Measurements from ENCODE around the gene VPS51.
"Not testable (repeated sequence)": the region's sequence is repeated elsewhere in the genome, so short reads cannot be mapped to it uniquely, and the experiment has no call there.

The VPS51 gene

DNA sequence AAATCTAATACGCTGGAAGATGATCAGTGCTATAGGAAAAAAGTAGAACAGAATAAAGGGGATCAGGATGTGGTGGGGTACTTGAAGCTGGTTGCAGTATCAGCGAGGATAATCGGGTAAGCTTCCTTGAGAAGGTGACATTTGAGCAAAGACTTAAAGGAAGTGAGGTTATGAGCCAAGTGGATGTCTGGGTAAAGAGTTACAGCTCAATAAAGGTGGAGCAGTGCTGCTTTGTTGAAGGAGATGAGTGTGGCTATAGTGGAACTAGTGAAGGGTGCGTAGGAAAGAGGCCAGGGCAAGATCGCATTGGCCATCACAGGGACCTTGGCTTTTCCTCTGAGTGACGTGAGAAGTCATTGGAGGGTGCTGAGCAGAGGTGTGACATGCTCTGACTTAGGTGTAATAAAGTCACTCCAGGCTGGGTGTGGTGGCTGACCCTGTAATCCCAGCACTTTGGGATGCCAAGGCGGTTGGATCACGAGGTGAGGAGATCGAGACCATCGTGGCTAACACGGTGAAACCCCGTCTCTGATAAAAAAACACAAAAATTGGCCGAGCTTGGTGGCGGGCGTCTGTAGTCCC, 40.6 kb downstream of the VPS51 start:
- no peak for DNase-seq

DNA sequence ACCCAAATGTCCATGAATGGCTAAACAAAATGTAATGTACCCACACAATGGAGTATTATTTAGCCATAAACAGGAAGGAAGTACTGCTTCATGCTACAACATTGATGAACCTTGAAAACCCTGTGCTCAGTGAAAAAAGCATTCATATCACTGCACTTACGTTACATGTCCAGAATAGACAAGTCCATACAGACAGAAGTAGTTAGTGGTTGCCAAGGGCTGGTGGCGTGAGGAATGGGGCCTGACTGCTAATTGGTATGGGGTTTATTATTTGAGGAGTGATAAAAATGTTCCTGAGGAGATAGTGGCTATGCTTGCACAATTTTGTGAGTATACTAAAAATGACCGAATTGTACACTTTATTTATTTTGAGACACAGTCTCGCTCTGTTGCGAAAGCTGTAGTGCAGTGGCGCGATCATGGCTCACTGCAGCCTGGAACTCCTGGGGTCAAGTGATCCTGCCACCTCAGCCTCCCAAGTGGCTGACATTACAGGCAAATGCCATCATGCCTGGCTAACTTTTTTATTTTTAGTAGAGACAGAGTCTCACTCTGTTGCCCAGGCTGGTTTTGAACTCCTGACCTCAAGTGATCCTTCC, 46.0 kb downstream of the VPS51 start:
- DNase-seq: no peak

DNA sequence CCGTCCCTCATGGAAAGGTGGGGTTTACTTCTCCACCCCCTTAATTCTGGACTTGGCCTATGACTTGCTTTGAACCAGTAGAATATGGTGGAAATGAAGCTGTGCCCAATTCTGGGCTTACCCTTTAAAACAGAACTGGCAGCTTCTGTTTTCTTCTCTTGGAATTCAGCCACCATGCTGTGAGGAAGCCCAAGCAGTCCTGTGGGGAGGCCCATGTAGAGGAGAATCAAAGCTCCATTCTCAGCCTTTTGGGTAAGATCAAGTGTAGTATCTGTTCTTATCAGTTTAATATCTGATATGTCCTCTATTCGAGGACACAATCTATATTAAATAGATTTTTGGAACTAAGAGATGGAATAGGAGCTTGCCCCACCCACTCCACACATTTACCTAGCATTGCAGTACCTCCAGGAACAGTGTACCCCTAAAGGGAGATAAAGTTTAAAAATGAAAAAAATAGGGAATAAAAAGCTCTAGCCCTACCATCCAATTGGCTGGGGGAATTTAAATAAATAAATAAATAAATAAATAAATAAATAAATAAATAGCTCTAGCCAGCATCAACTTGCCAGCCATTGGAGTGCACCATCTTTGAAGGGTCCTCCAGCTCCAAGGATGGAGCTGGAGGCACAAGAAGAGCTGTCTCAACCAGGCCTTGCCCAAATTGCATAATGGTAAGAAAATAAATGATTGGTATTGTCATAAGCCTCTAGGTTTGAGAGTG, 51.5 kb downstream of the VPS51 start:
- DNase-seq: no peak

- no peak for DNase-seq
Observed at GRCh38 chr11:65148657-65149056, 52.6 kb downstream of the VPS51 start.

GRCh38 chr11:65150131-65150508, 54.1 kb downstream of the VPS51 start:
- not testable (repeated sequence) for DNase-seq

DNA sequence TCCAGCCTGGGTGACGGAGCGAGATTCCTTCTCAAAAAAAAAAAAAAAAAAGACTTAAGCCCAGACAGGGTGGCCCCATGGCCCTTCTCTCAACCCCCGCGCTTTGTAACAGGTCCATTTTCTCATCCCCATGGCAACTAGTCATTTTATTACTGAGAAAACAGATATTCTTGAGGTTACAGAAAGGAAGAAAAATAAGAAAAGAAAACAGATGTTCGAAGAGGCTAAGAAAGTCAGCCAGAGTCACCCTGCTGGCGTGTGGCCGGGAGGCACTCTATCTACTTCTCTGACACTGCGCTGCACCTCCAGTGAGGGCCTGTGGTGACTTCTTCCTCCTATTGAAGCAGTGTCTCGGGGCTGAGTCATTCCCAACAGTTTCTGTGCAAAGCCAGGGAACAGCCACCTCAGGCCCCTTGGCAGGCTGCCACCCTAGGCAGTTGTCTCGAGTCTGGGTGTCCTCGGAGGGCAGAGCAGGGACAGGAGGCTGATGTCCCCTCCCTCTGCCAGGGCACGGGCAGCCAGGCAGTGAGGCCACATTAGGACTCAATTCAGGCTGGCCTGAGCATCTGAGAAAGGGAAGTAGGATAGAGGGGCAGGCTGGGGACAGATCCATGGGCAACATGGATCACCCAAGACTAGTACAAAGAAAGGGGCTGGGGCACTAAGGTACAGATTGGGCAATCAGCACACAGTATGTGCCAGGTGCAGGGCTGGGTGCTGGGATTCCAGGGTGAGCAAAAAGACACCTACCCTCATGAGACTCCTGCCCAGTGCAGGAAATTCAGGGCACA, 54.7 kb downstream of the VPS51 start:
- peak; percentile 71 for DNase-seq

DNA sequence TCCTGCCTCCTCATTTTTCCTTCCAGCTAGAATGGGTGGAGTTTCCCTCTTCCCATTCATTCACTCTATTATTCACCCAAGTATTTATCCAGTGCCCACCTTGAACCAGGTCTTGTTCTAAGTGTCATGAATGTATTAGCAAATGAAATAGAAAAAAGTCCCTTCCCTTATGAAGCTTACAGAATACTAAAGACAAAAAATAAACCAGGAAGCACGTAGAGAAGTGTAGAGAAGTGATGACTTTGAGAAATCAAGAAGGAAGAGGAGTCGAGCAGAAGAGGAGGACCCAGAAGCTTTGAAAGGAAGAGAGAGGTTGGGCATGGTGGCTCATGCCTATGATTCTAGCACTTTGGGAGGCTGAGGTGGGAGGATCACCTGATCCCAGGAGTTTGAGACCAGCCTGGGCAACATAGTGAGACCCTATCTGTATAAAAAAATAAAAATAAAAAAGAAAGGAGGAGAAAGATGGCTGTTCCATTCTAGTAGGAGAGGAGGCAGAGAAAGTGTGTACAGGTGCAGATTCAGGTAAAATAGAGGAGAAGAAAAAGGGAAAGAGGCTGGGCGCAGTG, 55.4 kb downstream of the VPS51 start:
- DNase-seq: no peak

GRCh38 chr11:65152122-65152521, 56.1 kb downstream of the VPS51 start:
- no peak for DNase-seq

- DNase-seq: no peak
Observed at GRCh38 chr11:65156256-65156655, 60.2 kb downstream of the VPS51 start.

DNA sequence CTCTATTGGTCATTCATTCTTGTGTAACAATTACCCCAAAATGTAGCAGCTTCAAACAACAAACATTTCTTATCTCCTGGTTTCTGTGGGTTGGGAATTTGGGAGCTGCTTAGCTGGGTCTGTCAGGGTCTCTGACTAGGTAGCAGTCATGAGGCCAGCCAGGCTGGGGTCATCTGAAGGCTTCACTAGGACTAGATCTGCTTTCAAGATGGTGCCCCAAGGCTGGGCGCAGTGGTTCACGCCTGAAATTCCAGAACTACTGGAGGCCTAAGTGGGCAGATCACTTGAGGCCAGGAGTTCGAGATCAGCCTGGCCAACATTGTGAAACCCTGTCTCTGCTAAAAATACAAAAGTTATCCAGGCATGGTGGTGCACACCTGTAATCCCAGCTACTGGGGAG, 60.9 kb downstream of the VPS51 start:
- no peak for DNase-seq

- DNase-seq: no peak
Observed at GRCh38 chr11:65157336-65157735, 61.3 kb downstream of the VPS51 start.

- no peak for DNase-seq
Observed at GRCh38 chr11:65159012-65159411, 63.0 kb downstream of the VPS51 start.

- DNase-seq: no peak
Observed at GRCh38 chr11:65160643-65161042, 64.6 kb downstream of the VPS51 start.

Data from activated CD4-positive, alpha-beta T cell treated with anti-CD3 and anti-CD28 coated beads for 48 hours (primary cell).